Measurements from ENCODE around the gene PRLH. TPM values are rescaled to one million over a fixed set of nuclear protein-coding genes. Genes with fewer than 3 reads are reported as not detected.

The PRLH gene
- total RNA-seq, 1 donor from 2014 or later, result not detected

GRCh38 chr2:237577956-237578870 is 11.8 kb downstream of the PRLH start:
- Histone ChIP-seq H3K4me3 (no peak overlapping the region), H3K4me1 (peaks cover 6 to 13% of the 10 kb centered on the region in 2 donors), H3K36me3 (no peaks in the 10 kb centered on the region), H3K27me3 (no peaks in the 10 kb centered on the region), H3K27ac (no peak overlapping the region), H3K9me3 (no peaks in the 10 kb centered on the region)
- no peak for DNase-seq (ENCODE audit: low spot score in 2 of 2)
- intact Hi-C loops (cut with DNase I), result no loop called here
- no peak for TF ChIP-seq CTCF (IDR thresholded peaks at IDR 0.05)

GRCh38 chr2:237581326-237581725 is 15.0 kb downstream of the PRLH start:
- TF ChIP-seq CTCF (IDR thresholded peaks at IDR 0.05), result no peak
- Histone ChIP-seq H3K9me3 (no peaks in the 10 kb centered on the region), H3K4me1 (peaks cover 6 to 10% of the 10 kb centered on the region in 2 donors), H3K27me3 (no peaks in the 10 kb centered on the region), H3K27ac (peak overlapping the region; percentile 82 to 87), H3K4me3 (peak overlapping the region in 1 of 2 donors; percentile 56), H3K36me3 (no peaks in the 10 kb centered on the region)
- intact Hi-C loops (cut with DNase I), result loop anchor here (1.0 kb wide), 1 partner anchor 163 kb away; no protein-coding TSS in a partner anchor
- no peak for DNase-seq (ENCODE audit: low spot score in 2 of 2)

- Histone ChIP-seq H3K4me1 (peaks cover 6 to 10% of the 10 kb centered on the region in 2 donors), H3K4me3 (peak overlapping the region in 1 of 2 donors; percentile 56), H3K27me3 (no peaks in the 10 kb centered on the region), H3K27ac (peak overlapping the region; percentile 82 to 87), H3K36me3 (no peaks in the 10 kb centered on the region), H3K9me3 (no peaks in the 10 kb centered on the region)
- peak; percentile 47 to 64 (median 63) for TF ChIP-seq CTCF (IDR thresholded peaks at IDR 0.05)
- DNase-seq (ENCODE audit: low spot score in 2 of 2), result peak in 1 of 2 donors; percentile 91
- intact Hi-C loops (cut with DNase I), result loop anchor here (1.0 kb wide), 1 partner anchor 162 kb away; no protein-coding TSS in a partner anchor
Measured at GRCh38 chr2:237581751-237582746, 15.7 kb downstream of the PRLH start.

- Histone ChIP-seq H3K9me3 (no peaks in the 10 kb centered on the region), H3K4me3 (no peak overlapping the region), H3K4me1 (peaks cover 6 to 10% of the 10 kb centered on the region in 2 donors), H3K27ac (no peak overlapping the region), H3K36me3 (no peaks in the 10 kb centered on the region), H3K27me3 (no peaks in the 10 kb centered on the region)
- intact Hi-C loops (cut with DNase I), result no loop called here
- TF ChIP-seq CTCF (IDR thresholded peaks at IDR 0.05), result no peak
- DNase-seq (ENCODE audit: low spot score in 2 of 2), result no peak
Measured at GRCh38 chr2:237583385-237584295, 17.3 kb downstream of the PRLH start.

All from ascending aorta (tissue), 2 donors.